ENCODE results near the gene BAHCC1.

Gene BAHCC1

DNA sequence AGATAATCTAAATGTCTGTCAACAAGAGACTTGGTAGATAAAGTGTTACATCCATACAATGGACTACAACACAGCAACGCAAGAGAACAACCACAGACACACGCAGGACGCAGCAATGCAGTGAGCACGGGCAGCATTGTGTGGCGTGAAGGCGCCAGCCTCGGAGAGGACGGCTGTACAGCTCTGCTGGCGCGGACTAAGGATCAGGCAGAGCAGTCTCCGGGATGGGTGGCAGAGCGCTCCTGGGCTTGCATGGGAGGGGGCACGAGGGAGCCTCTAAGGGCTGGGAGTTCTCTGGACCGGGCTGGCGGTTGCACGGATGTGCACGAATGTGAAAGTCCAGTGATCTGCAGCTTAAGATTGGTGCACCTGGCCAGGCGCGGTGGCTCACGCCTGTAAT, 82.9 kb downstream of the BAHCC1 start:
- 95 to 97% methylated on average over 17 to 20 of the region's 20 CpGs for WGBS, 2 experiments (ENCODE audit: insufficient coverage in 2 of 2)
- no peak overlapping the region for H3K27ac ChIP-seq (ENCODE audit: low read depth, low read length, severe bottlenecking)
- no peak overlapping the region for H3K4me3 ChIP-seq (ENCODE audit: extremely low read depth, insufficient read depth, low read length, poor library complexity, severe bottlenecking)
- no peaks in the 10 kb centered on the region for H3K36me3 ChIP-seq (ENCODE audit: control insufficient read depth, insufficient read depth, low read length)
- no peaks in the 10 kb centered on the region for H3K9me3 ChIP-seq (ENCODE audit: control insufficient read depth, low read length)
- H3K4me1 ChIP-seq (ENCODE audit: control insufficient read depth, insufficient read depth, low read length, poor library complexity, severe bottlenecking), result peaks cover 3% of the 10 kb centered on the region

DNA sequence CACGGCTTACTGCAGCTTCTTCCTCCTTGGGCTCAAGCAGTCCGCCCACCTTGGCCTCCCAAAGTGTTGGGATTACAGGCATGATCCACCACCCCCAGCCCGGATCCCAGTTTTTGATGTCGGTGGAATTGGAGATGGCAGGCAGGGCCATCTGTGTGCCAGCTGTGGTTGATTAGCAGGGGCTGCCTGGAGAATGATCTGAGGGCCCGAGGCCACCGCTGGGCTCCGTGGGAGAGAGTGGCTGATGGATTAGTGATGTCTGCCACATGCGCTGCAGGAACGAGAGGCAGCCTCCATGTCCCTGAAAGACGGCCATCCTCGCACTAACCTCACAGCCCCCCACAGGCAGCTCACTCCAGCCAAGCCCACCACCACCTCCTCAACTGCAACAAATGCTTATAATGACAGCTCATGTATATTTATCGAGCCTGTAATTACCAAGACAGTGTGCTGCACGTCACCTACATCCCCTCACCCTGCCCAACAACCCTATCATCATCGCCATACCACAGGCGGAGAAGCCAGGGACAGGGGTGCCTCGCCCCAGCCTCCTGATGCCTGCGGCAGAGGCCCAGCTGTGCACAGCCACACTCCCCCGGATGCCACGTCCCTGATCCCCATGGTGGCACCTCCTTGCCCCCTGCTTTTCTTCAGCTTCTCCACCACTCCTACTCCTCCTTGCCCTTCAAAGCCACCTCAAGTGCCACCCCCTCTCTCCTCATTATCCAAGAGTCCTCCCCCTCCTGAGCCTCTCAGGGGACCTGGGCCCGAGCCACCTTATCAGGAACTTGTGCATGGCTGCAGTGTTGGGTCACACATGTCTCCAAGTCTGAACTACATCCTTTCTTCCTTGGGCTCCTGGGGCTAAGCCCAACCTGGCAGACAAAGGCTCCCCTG, 84.2 kb downstream of the BAHCC1 start:
- H3K27ac ChIP-seq (ENCODE audit: low read depth, low read length, severe bottlenecking), result no peak overlapping the region
- 77 to 80% methylated on average over 13 to 18 of the region's 20 CpGs for WGBS, 2 experiments (ENCODE audit: insufficient coverage in 2 of 2)
- peaks cover 3% of the 10 kb centered on the region for H3K4me1 ChIP-seq (ENCODE audit: control insufficient read depth, insufficient read depth, low read length, poor library complexity, severe bottlenecking)
- no peak overlapping the region for H3K4me3 ChIP-seq (ENCODE audit: extremely low read depth, insufficient read depth, low read length, poor library complexity, severe bottlenecking)
- no peaks in the 10 kb centered on the region for H3K9me3 ChIP-seq (ENCODE audit: control insufficient read depth, low read length)
- H3K36me3 ChIP-seq (ENCODE audit: control insufficient read depth, insufficient read depth, low read length), result no peaks in the 10 kb centered on the region

DNA sequence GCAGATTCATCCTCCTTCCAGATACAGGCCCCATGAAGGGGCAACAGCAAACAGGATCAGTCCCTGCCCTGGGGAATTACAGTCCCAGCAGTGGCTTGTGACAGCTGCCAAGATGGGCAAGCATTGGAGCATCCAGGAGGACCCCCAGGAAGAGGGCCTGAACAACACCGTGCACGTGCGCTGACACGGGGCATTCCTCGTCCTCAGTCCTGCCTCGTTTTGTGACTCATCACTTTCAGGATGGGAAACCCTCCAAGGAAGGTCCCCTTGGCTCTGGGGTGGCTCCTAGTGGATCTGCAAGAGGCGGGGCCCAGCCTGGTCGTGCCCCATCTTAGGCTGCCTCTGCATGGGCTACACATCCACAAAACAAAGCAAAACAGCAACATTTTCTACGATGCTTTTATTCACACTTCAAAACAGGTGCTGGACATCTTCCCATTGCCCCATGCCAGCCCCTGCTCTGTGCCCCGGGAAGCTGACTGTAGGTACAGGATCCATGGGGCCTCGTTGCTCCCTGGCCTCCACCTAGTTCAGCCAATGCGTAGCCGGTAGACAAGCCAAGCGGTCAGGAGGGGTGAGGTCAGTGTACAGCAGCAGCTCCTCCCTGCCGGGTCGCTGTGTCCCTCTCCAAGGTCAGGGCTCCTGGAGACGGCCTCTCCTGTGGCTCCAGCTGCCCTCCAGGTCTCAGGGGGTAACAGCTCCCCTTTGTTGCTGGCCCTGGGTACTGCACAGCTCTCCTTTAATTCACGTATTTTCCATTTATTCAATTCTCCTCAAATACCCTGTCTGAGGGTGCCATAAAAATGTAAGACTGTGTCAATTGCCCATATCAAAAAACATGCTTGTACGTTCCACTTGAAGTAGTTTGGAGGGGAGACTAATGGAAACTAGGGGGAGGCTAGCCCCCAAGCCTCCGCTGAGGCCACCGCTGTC, 85.1 kb downstream of the BAHCC1 start:
- 77 to 80% methylated on average over 20 to 21 of the region's 21 CpGs for WGBS, 2 experiments (ENCODE audit: insufficient coverage in 2 of 2)
- Histone ChIP-seq H3K4me3 (ENCODE audit: extremely low read depth, insufficient read depth, low read length, poor library complexity, severe bottlenecking) (no peak overlapping the region), H3K4me1 (ENCODE audit: control insufficient read depth, insufficient read depth, low read length, poor library complexity, severe bottlenecking) (peaks cover 3% of the 10 kb centered on the region), H3K36me3 (ENCODE audit: control insufficient read depth, insufficient read depth, low read length) (no peaks in the 10 kb centered on the region), H3K9me3 (ENCODE audit: control insufficient read depth, low read length) (no peaks in the 10 kb centered on the region), H3K27ac (ENCODE audit: low read depth, low read length, severe bottlenecking) (no peak overlapping the region)

DNA sequence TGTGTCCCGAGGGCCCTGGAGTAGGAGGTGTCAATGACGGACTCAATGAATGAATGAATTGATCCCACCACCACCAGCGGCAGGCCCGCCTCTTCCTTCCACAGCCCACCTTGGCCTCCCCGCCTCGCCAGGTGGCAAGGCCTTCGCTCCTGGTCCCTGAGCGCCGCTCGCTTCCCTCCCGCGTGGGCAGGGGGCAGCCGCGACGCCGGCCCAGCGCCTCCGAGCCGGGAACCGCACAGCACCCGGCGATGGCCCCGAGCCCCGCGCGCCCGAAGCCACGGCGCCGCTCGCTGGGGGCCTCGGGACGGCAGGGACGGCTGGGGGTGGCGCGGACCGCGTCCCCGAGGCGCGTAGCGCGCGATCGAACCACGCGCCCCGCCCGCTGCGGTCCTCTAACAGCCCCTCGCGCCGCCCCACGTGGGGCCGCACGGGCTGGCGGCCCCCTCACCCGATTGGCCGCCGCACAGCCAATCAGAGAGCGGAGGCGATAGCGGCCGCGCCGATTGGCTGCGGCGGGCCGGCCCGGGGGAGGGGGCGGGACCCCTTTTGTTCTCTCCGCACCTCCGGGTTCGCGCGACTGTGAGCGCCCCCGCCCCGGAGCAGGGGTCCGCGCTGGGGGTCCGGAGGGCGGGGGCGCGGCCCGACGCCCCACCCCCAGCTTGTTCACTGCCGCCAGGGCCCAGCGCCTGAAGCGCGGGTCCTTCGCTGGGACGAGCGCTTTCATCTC, 86.0 kb downstream of the BAHCC1 start:
- Histone ChIP-seq H3K4me3 (ENCODE audit: extremely low read depth, insufficient read depth, low read length, poor library complexity, severe bottlenecking) (peak overlapping the region; percentile 14), H3K4me1 (ENCODE audit: control insufficient read depth, insufficient read depth, low read length, poor library complexity, severe bottlenecking) (peaks cover 3% of the 10 kb centered on the region), H3K9me3 (ENCODE audit: control insufficient read depth, low read length) (no peaks in the 10 kb centered on the region), H3K36me3 (ENCODE audit: control insufficient read depth, insufficient read depth, low read length) (no peaks in the 10 kb centered on the region), H3K27ac (ENCODE audit: low read depth, low read length, severe bottlenecking) (no peak overlapping the region)
- 29 to 43% methylated on average over 34 to 86 of the region's 94 CpGs for WGBS, 2 experiments (ENCODE audit: insufficient coverage in 2 of 2)

- H3K4me1 ChIP-seq (ENCODE audit: control insufficient read depth, insufficient read depth, low read length, poor library complexity, severe bottlenecking), result peaks cover 3% of the 10 kb centered on the region
- no peaks in the 10 kb centered on the region for H3K36me3 ChIP-seq (ENCODE audit: control insufficient read depth, insufficient read depth, low read length)
- H3K9me3 ChIP-seq (ENCODE audit: control insufficient read depth, low read length), result no peaks in the 10 kb centered on the region
- H3K27ac ChIP-seq (ENCODE audit: low read depth, low read length, severe bottlenecking), result no peak overlapping the region
- 82 to 83% methylated on average over 12 to 16 of the region's 18 CpGs for WGBS, 2 experiments (ENCODE audit: insufficient coverage in 2 of 2)
- H3K4me3 ChIP-seq (ENCODE audit: extremely low read depth, insufficient read depth, low read length, poor library complexity, severe bottlenecking), result peak overlapping the region; percentile 14
Observed at GRCh38 chr17:81481815-81482505, 86.7 kb downstream of the BAHCC1 start.

- H3K36me3 ChIP-seq (ENCODE audit: control insufficient read depth, insufficient read depth, low read length), result no peaks in the 10 kb centered on the region
- no peak overlapping the region for H3K4me3 ChIP-seq (ENCODE audit: extremely low read depth, insufficient read depth, low read length, poor library complexity, severe bottlenecking)
- H3K27ac ChIP-seq (ENCODE audit: low read depth, low read length, severe bottlenecking), result no peak overlapping the region
- H3K9me3 ChIP-seq (ENCODE audit: control insufficient read depth, low read length), result no peaks in the 10 kb centered on the region
- 91 to 96% methylated on average over 10 to 11 of the region's 11 CpGs for WGBS, 2 experiments (ENCODE audit: insufficient coverage in 2 of 2)
- peaks cover 3% of the 10 kb centered on the region for H3K4me1 ChIP-seq (ENCODE audit: control insufficient read depth, insufficient read depth, low read length, poor library complexity, severe bottlenecking)
Observed at GRCh38 chr17:81482673-81483072, 87.4 kb downstream of the BAHCC1 start.

DNA sequence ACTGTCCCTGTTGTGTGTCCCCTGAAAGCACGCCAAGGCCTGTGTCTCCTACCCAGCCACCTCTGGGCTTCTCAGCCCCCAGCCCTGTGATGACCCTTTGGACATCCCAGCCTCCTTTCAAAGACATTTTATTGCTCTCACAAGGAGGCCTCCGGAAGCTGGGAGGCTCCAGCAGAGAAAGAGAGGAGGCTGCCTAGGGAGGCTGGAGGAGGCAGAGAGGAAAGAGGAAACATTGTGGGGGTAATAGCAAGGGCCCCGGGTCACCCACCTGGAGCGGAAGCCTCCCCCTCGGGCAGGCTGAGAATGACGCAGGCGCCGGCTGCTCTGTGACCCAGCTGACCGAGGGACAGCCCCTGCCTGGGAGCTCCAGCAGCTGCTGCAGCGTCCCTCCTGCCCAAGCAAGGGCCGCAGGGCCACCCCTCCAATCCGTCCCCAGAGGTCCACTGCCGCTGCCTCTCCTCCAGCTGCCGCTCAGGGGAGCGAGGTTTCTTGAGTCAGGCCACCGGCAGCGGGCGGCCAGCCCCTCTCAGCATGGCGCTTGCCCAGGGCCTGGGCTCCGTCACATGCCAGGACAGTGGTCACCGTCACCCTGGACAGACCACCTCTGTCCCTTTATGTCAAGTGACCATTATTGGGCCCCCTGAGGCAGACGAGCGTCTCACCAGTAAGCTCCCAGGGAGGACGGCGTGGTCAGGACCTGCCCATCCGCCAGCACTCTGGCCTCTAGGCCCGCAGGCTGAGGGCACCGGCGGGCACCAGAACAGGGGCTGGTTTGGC, 88.0 kb downstream of the BAHCC1 start:
- Histone ChIP-seq H3K9me3 (ENCODE audit: control insufficient read depth, low read length) (no peaks in the 10 kb centered on the region), H3K27ac (ENCODE audit: low read depth, low read length, severe bottlenecking) (no peak overlapping the region), H3K4me1 (ENCODE audit: control insufficient read depth, insufficient read depth, low read length, poor library complexity, severe bottlenecking) (peaks cover 6% of the 10 kb centered on the region), H3K4me3 (ENCODE audit: extremely low read depth, insufficient read depth, low read length, poor library complexity, severe bottlenecking) (no peak overlapping the region), H3K36me3 (ENCODE audit: control insufficient read depth, insufficient read depth, low read length) (no peaks in the 10 kb centered on the region)
- 42 to 45% methylated on average over 28 of the region's 29 CpGs for WGBS, 2 experiments (ENCODE audit: insufficient coverage in 2 of 2)

- peak overlapping the region; percentile 26 for H3K4me3 ChIP-seq (ENCODE audit: extremely low read depth, insufficient read depth, low read length, poor library complexity, severe bottlenecking)
- H3K9me3 ChIP-seq (ENCODE audit: control insufficient read depth, low read length), result no peaks in the 10 kb centered on the region
- no peak overlapping the region for H3K27ac ChIP-seq (ENCODE audit: low read depth, low read length, severe bottlenecking)
- no peaks in the 10 kb centered on the region for H3K36me3 ChIP-seq (ENCODE audit: control insufficient read depth, insufficient read depth, low read length)
- peaks cover 11% of the 10 kb centered on the region for H3K4me1 ChIP-seq (ENCODE audit: control insufficient read depth, insufficient read depth, low read length, poor library complexity, severe bottlenecking)
- 18 to 34% methylated on average over 18 to 30 of the region's 32 CpGs for WGBS, 2 experiments (ENCODE audit: insufficient coverage in 2 of 2)
Observed at GRCh38 chr17:81483862-81484194, 88.6 kb downstream of the BAHCC1 start.

DNA sequence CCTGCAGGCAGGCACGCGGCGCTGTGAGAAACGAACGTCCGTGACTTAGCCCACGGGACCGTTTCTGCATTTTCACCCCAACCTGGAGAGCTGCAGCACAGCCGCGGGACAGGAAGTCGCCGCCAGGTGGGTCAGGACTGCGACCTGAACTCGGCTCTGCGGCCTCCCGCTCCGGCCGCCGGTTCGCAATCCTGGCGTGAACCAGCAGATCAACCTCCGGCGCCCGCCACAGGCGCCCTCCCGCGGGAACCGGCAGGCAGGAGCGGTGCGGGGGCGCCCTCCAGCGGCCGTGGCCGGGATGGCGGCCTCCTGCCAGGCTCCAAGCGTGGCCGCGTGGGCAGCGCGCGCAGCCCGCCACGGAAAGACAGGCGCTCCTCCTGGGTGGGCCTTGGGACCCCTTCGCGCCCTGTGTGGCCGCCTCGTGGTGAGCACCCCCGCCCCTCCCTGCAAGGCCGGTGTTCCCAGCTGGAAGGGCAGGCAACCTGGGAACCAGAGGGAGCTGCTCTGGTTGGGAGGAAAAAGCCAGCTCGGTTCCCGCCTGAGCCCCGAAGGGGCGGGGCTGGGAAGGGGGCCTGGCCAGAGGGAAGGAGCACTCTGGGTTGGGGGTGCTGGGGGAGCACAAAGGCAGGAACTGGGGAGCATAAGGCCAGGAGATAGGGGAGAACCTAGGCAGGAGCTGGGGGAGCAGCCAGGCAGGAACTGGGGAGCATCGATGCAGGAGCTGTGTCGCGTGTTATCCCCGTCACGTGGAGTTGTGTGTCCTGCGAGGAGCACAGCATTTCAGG, 89.1 kb downstream of the BAHCC1 start:
- Histone ChIP-seq H3K9me3 (ENCODE audit: control insufficient read depth, low read length) (no peaks in the 10 kb centered on the region), H3K27ac (ENCODE audit: low read depth, low read length, severe bottlenecking) (no peak overlapping the region), H3K4me1 (ENCODE audit: control insufficient read depth, insufficient read depth, low read length, poor library complexity, severe bottlenecking) (peaks cover 16% of the 10 kb centered on the region), H3K36me3 (ENCODE audit: control insufficient read depth, insufficient read depth, low read length) (no peaks in the 10 kb centered on the region), H3K4me3 (ENCODE audit: extremely low read depth, insufficient read depth, low read length, poor library complexity, severe bottlenecking) (peak overlapping the region; percentile 26)
- 10 to 14% methylated on average over 41 to 60 of the region's 60 CpGs for WGBS, 2 experiments (ENCODE audit: insufficient coverage in 2 of 2)
